ENCODE data around the gene NR6A1. TPM values are rescaled to one million over a fixed set of nuclear protein-coding genes. Genes with fewer than 3 reads are reported as not detected.

The NR6A1 gene
- total and polyA plus RNA-seq, 2 of the 13 experiments (the other 11 are each of a cell fraction or from before 2014, with no cell fraction given), result 28.1 to 31.5 TPM

- WGBS (ENCODE audit: low lambda C conversion rate), result 18% methylated on average over 7 of the region's 7 CpGs
- Histone ChIP-seq H3K27ac (ENCODE audit: extremely low read length, insufficient read depth, low read length) (no peak overlapping the region), H3K4me1 (ENCODE audit: insufficient read depth, low read length) (peaks cover 27% of the 10 kb centered on the region), H2AFZ (ENCODE audit: low read length) (no peak overlapping the region), H4K20me1 (ENCODE audit: insufficient read depth, low read length) (no peaks in the 10 kb centered on the region), H3K27me3 (ENCODE audit: control insufficient read depth in 1 of 2, insufficient read depth in 2 of 2, low read length in 2 of 2) (peaks cover 17 to 92% of the 10 kb centered on the region in 2 experiments), H3K9me3 (ENCODE audit: low read length) (no peaks in the 10 kb centered on the region), H3K4me2 (ENCODE audit: low read depth, low read length) (no peak overlapping the region), H3K36me3 (replicated peaks in 1 of 2; ENCODE audit: control insufficient read depth in 1 of 2, insufficient read depth in 2 of 2, low read length in 2 of 2) (no peaks in the 10 kb centered on the region), H3K79me2 (ENCODE audit: insufficient read depth, low read length) (no peaks in the 10 kb centered on the region), H3K9ac (ENCODE audit: insufficient read depth, low read depth, low read length) (no peak overlapping the region), H3K4me3 (replicated peaks in 1 of 3; ENCODE audit: insufficient read depth in 1 of 3, low read depth in 2 of 3, low read length in 3 of 3) (no peak overlapping the region)
- intact Hi-C loops (cut with micrococcal nuclease; ENCODE audit: unreplicated experiment), result no loop called here
- ATAC-seq (no peak; the same call in 2 of the 3 replicates), FAIRE-seq (no peak), DNase-seq (ENCODE audit: low spot score) (no peak)
- in situ Hi-C loops (cut with HindIII; ENCODE audit: extremely low pct_ligation_motif_present, low pct_unique_long_range_greater_than_20kb), result no loop called here
- POLR2A ChIA-PET, result no interaction called here
- BruUV-seq (replicated peaks), result no TSS peak
- CTCF ChIA-PET (ENCODE audit: low intra/inter-chr PET ratio, low total read pairs), result no interaction called here
- TF ChIP-seq TRIM22 (IDR thresholded peaks at IDR 0.05), result no peak
- TF ChIP-seq, protein P1, sequence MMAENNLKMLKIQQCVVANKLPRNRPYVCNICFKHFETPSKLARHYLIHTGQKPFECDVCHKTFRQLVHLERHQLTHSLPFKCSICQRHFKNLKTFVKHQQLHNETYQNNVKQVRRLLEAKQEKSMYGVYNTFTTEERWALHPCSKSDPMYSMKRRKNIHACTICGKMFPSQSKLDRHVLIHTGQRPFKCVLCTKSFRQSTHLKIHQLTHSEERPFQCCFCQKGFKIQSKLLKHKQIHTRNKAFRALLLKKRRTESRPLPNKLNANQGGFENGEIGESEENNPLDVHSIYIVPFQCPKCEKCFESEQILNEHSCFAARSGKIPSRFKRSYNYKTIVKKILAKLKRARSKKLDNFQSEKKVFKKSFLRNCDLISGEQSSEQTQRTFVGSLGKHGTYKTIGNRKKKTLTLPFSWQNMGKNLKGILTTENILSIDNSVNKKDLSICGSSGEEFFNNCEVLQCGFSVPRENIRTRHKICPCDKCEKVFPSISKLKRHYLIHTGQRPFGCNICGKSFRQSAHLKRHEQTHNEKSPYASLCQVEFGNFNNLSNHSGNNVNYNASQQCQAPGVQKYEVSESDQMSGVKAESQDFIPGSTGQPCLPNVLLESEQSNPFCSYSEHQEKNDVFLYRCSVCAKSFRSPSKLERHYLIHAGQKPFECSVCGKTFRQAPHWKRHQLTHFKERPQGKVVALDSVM (CRISPR knock-in tag; IDR thresholded peaks at IDR 0.05), result 0 out of 2 replicates have a peak, but pooled peaks have one; percentile 18
- TF ChIP-seq MEIS1 (CRISPR knock-in tag; IDR thresholded peaks at IDR 0.05; ENCODE audit: borderline replicate concordance), result no peak
These were observed 298.3 kb downstream of the NR6A1 start for GRCh38 chr9:124472770-124473169.

GRCh38 chr9:124471761-124472160, 299.4 kb downstream of the NR6A1 start:
- ATAC-seq (no peak), DNase-seq (ENCODE audit: low spot score) (no peak), FAIRE-seq (no peak)
- Histone ChIP-seq H2AFZ (ENCODE audit: low read length) (no peak overlapping the region), H3K9ac (ENCODE audit: insufficient read depth, low read depth, low read length) (no peak overlapping the region), H3K36me3 (replicated peaks in 1 of 2; ENCODE audit: control insufficient read depth in 1 of 2, insufficient read depth in 2 of 2, low read length in 2 of 2) (no peaks in the 10 kb centered on the region), H4K20me1 (ENCODE audit: insufficient read depth, low read length) (no peaks in the 10 kb centered on the region), H3K4me2 (ENCODE audit: low read depth, low read length) (no peak overlapping the region), H3K27ac (ENCODE audit: extremely low read length, insufficient read depth, low read length) (no peak overlapping the region), H3K4me3 (replicated peaks in 1 of 3; ENCODE audit: insufficient read depth in 1 of 3, low read depth in 2 of 3, low read length in 3 of 3) (no peak overlapping the region), H3K4me1 (ENCODE audit: insufficient read depth, low read length) (peaks cover 21% of the 10 kb centered on the region), H3K9me3 (ENCODE audit: low read length) (no peaks in the 10 kb centered on the region), H3K79me2 (ENCODE audit: insufficient read depth, low read length) (no peaks in the 10 kb centered on the region), H3K27me3 (ENCODE audit: control insufficient read depth in 1 of 2, insufficient read depth in 2 of 2, low read length in 2 of 2) (peaks cover 19 to 94% of the 10 kb centered on the region in 2 experiments)
- ChIA-PET CTCF (ENCODE audit: low intra/inter-chr PET ratio, low total read pairs) (no interaction called here), POLR2A (no interaction called here)
- in situ Hi-C loops (cut with HindIII; ENCODE audit: extremely low pct_ligation_motif_present, low pct_unique_long_range_greater_than_20kb) (no loop called here), intact Hi-C loops (cut with micrococcal nuclease; ENCODE audit: unreplicated experiment) (no loop called here)
- WGBS (ENCODE audit: low lambda C conversion rate), result 0% methylated on average over 3 of the region's 9 CpGs
- BruUV-seq (replicated peaks), result no TSS peak
- TF ChIP-seq KIAA2018 (CRISPR knock-in tag; IDR thresholded peaks at IDR 0.05; ENCODE audit: borderline replicate concordance) (no peak), ZFP36L1 (CRISPR knock-in tag; IDR thresholded peaks at IDR 0.05) (no peak), LCORL (IDR thresholded peaks at IDR 0.05) (no peak), LCORL (CRISPR knock-in tag; IDR thresholded peaks at IDR 0.05) (no peak)
